GM10847 (cell line): ENCODE results near the gene TMUB1.

Source experiments
- POLR2A ChIP-seq: IDR thresholded peaks from 2 replicates; pipeline ENCODE4 v1.6.1; 2011; ENCODE audit not compliant: insufficient read length; ENCODE audit errors: extremely low read depth

The TMUB1 gene

GRCh38 chr7:151114151-151115090 lies 31.1 kb upstream of the TMUB1 start:
- no peak for TF ChIP-seq POLR2A

GRCh38 chr7:151113344-151114150 lies 30.3 kb upstream of the TMUB1 start:
- no peak for TF ChIP-seq POLR2A

- no peak for TF ChIP-seq POLR2A
These were observed 27.8 kb upstream of the TMUB1 start for GRCh38 chr7:151110941-151111645.

GRCh38 chr7:151110236-151110940 lies 27.1 kb upstream of the TMUB1 start:
- TF ChIP-seq POLR2A = no peak

- TF ChIP-seq POLR2A = no peak
These were observed 26.1 kb upstream of the TMUB1 start for GRCh38 chr7:151109094-151110048.

- no peak for TF ChIP-seq POLR2A
These were observed 24.6 kb upstream of the TMUB1 start for GRCh38 chr7:151107882-151108281.

- TF ChIP-seq POLR2A = no peak
These were observed 21.3 kb upstream of the TMUB1 start for GRCh38 chr7:151104411-151105235.

GRCh38 chr7:151103973-151104372 lies 20.7 kb upstream of the TMUB1 start:
- no peak for TF ChIP-seq POLR2A

GRCh38 chr7:151102991-151103390 lies 19.7 kb upstream of the TMUB1 start:
- TF ChIP-seq POLR2A = no peak

GRCh38 chr7:151101621-151102396 lies 18.5 kb upstream of the TMUB1 start:
- no peak for TF ChIP-seq POLR2A

- TF ChIP-seq POLR2A = no peak
These were observed 17.6 kb upstream of the TMUB1 start for GRCh38 chr7:151100921-151101320.
